HEK293T (cell line): ENCODE measurements around the gene ADAMTSL4.

Experiments used
- CTCF ChIA-PET: fragments of 350-600 bp; formaldehyde crosslinking; extraction: SDS; loops from one replicate; lab custom pipeline; 2021; ENCODE audit warnings: antibody characterized with exemption, inconsistent platforms; lab: Yijun Ruan, JAX
- POLR2A ChIA-PET: fragments of 350-600 bp; formaldehyde crosslinking; extraction: SDS; loops from one replicate; lab custom pipeline; 2020; ENCODE audit warnings: antibody characterized with exemption, inconsistent platforms; lab: Yijun Ruan, JAX
- DNase-seq: peaks from one replicate; pipeline ENCODE4 v3.0.0; 2012; ENCODE audit warnings: mixed read lengths; ENCODE audit errors: extremely low spot score
- ARNT ChIP-seq: fragments of 450-650 bp; IDR thresholded peaks from 2 replicates; pipeline ENCODE4 v1.6.1; 2017; ENCODE audit warnings: mild to moderate bottlenecking
- BHLHE40 ChIP-seq: fragments of 450-650 bp; IDR thresholded peaks from 2 replicates; pipeline ENCODE4 v1.6.1; 2016; ENCODE audit warnings: mild to moderate bottlenecking, moderate library complexity, borderline replicate concordance
- CTBP1 ChIP-seq: fragments of 450-650 bp; IDR thresholded peaks from 2 replicates; pipeline ENCODE4 v1.6.1; 2016; ENCODE audit warnings: borderline replicate concordance
- ELF4 ChIP-seq: fragments of 450-650 bp; IDR thresholded peaks from 2 replicates; pipeline ENCODE4 v1.6.1; 2017; ENCODE audit warnings: antibody characterized with exemption
- FOXA1 ChIP-seq: fragments of 450-650 bp; IDR thresholded peaks from 2 replicates; pipeline ENCODE4 v1.6.1; 2016; ENCODE audit warnings: mild to moderate bottlenecking
- FOXK2 ChIP-seq: fragments of 450-650 bp; IDR thresholded peaks from 2 replicates; pipeline ENCODE4 v1.6.1; 2016; ENCODE audit warnings: mild to moderate bottlenecking
- FOXM1 ChIP-seq: fragments of 450-650 bp; IDR thresholded peaks from 2 replicates; pipeline ENCODE4 v1.6.1; 2017; ENCODE audit warnings: mild to moderate bottlenecking, borderline replicate concordance
- HDGF ChIP-seq: fragments of 450-650 bp; IDR thresholded peaks from 2 replicates; pipeline ENCODE4 v1.6.1; 2017; ENCODE audit warnings: antibody characterized with exemption, borderline replicate concordance
- L3MBTL2 ChIP-seq: fragments of 450-650 bp; conservative IDR thresholded peaks from 2 replicates; pipeline ENCODE4 v1.6.1; 2016; ENCODE audit warnings: mild to moderate bottlenecking
- LEF1 ChIP-seq: fragments of 450-650 bp; IDR thresholded peaks from 2 replicates; pipeline ENCODE4 v1.6.1; 2017; ENCODE audit warnings: mild to moderate bottlenecking, borderline replicate concordance
- NFRKB ChIP-seq: fragments of 450-650 bp; IDR thresholded peaks from 2 replicates; pipeline ENCODE4 v1.6.1; 2016; ENCODE audit warnings: mild to moderate bottlenecking, moderate library complexity
- PKNOX1 ChIP-seq: fragments of 450-650 bp; IDR thresholded peaks from 2 replicates; pipeline ENCODE4 v1.6.1; 2016
- SP1 ChIP-seq: fragments of 450-650 bp; IDR thresholded peaks from 2 replicates; pipeline ENCODE4 v1.6.1; 2017
- SUZ12 ChIP-seq: fragments of 450-650 bp; IDR thresholded peaks from 2 replicates; pipeline ENCODE4 v1.6.1; 2016; ENCODE audit warnings: mild to moderate bottlenecking
- TARDBP ChIP-seq: fragments of 450-650 bp; IDR thresholded peaks from 2 replicates; pipeline ENCODE4 v1.6.1; 2016
- ZNF384 ChIP-seq: fragments of 450-650 bp; IDR thresholded peaks from 2 replicates; pipeline ENCODE4 v1.6.1; 2016

The ADAMTSL4 gene

GRCh38 chr1:150529017-150529416 lies 20.2 kb upstream of the ADAMTSL4 start:
- ChIA-PET POLR2A (interaction anchor here (1.0 to 1.2 kb wide), 2 partner anchors 14 to 100 kb away, joined by 3 read pairs; partner anchors contain the start of genes ENSA and FALEC), CTCF (interaction anchor here (0.6 to 1.1 kb wide), 4 partner anchors 9 to 273 kb away, joined by 3 to 5 read pairs (median 4); partner anchors contain the start of gene FALEC)
- TF ChIP-seq ELF4 (no peak), SUZ12 (no peak), FOXK2 (no peak), BHLHE40 (no peak), PKNOX1 (no peak), L3MBTL2 (no peak), LEF1 (no peak), FOXM1 (no peak), CTBP1 (no peak), HDGF (no peak), ZNF384 (no peak), TARDBP (no peak), FOXA1 (no peak), NFRKB (no peak), SP1 (no peak), ARNT (no peak)
- DNase-seq, result no peak

- TF ChIP-seq LEF1 (no peak), ZNF384 (no peak), FOXK2 (no peak), NFRKB (no peak), BHLHE40 (no peak)
- ChIA-PET POLR2A (no interaction called here), CTCF (interaction anchor here (0.9 kb wide), 1 partner anchor 258 kb away, joined by 3 read pairs; no protein-coding TSS in a partner anchor)
- no peak for DNase-seq
These were observed 18.6 kb upstream of the ADAMTSL4 start for GRCh38 chr1:150530491-150531159.

- no peak; the same call in 1 of the 2 replicates for TF ChIP-seq ZNF384
- no peak for TF ChIP-seq L3MBTL2
- no peak for TF ChIP-seq HDGF
- TF ChIP-seq TARDBP, result no peak
- TF ChIP-seq ARNT, result no peak
- ChIA-PET CTCF (interaction anchor here (0.6 to 2.7 kb wide), 18 partner anchors 11 to 277 kb away, joined by 3 to 21 read pairs (median 4); partner anchors contain the start of genes ADAMTSL4, FALEC and TARS2), POLR2A (interaction anchor here (1.0 to 2.3 kb wide), 5 partner anchors 16 to 169 kb away, joined by 4 to 22 read pairs (median 5); partner anchors contain the start of genes ADAMTSL4, FALEC, RPRD2 and TARS2)
- no peak for DNase-seq
These were observed 16.3 kb upstream of the ADAMTSL4 start for GRCh38 chr1:150532860-150533259.

- ChIA-PET POLR2A (no interaction called here), CTCF (interaction anchor here (1.0 to 2.7 kb wide), 3 partner anchors 18 to 28 kb away, joined by 3 to 21 read pairs (median 4); partner anchors contain the start of gene FALEC)
- no peak for DNase-seq
- no peak for TF ChIP-seq L3MBTL2
- no peak for TF ChIP-seq FOXA1
- TF ChIP-seq ELF4, result no peak
- TF ChIP-seq NFRKB, result no peak
- no peak for TF ChIP-seq ZNF384
- TF ChIP-seq ARNT, result no peak
- TF ChIP-seq PKNOX1, result no peak
- TF ChIP-seq HDGF, result no peak
- no peak for TF ChIP-seq SP1
- no peak for TF ChIP-seq LEF1
- TF ChIP-seq TARDBP, result no peak
These were observed 15.2 kb upstream of the ADAMTSL4 start for GRCh38 chr1:150534002-150534401.

GRCh38 chr1:150535511-150536287 lies 13.5 kb upstream of the ADAMTSL4 start:
- TF ChIP-seq HDGF (no peak), LEF1 (no peak), SUZ12 (no peak), NFRKB (no peak), L3MBTL2 (no peak), PKNOX1 (no peak), TARDBP (no peak), ARNT (no peak), FOXA1 (no peak), CTBP1 (no peak), FOXM1 (no peak), BHLHE40 (no peak)
- no peak for DNase-seq
- ChIA-PET CTCF (interaction anchor here (1.3 kb wide), 1 partner anchor 20 kb away, joined by 3 read pairs; the partner anchor contains the start of gene FALEC), POLR2A (interaction anchor here (0.6 to 2.6 kb wide), 2 partner anchors 20 to 94 kb away, joined by 4 to 8 read pairs; partner anchors contain the start of genes ENSA and FALEC)
